GM23248 (cell line): ENCODE data around the gene TOP1. TPM values are rescaled to one million over a fixed set of nuclear protein-coding genes. Genes with fewer than 3 reads are reported as not detected.

Experiments used
- DNase-seq: peaks from one replicate; pipeline ENCODE4 v3.0.0-alpha.2; 2015
- H2AFZ ChIP-seq: fragments of 200-600 bp; sonication (generic); 2 replicates; pipeline ENCODE4 v1.6.1; 2016; ENCODE audit warnings: antibody characterized with exemption
- H3F3A ChIP-seq: fragments of 200-600 bp; sonication (generic); 2 replicates; pipeline ENCODE4 v1.6.1; 2016; ENCODE audit warnings: mild to moderate bottlenecking, antibody characterized with exemption, mixed run types; ENCODE audit not compliant: insufficient read depth
- H3K27ac ChIP-seq: fragments of 200-600 bp; sonication (generic); 2 replicates; pipeline ENCODE4 v1.5.1; 2016; ENCODE audit warnings: mild to moderate bottlenecking
- H3K27me3 ChIP-seq: fragments of 200-600 bp; sonication (generic); replicated peaks from 2 replicates; pipeline ENCODE4 v1.6.1; 2016; ENCODE audit warnings: mild to moderate bottlenecking; ENCODE audit not compliant: insufficient read depth
- H3K36me3 ChIP-seq: fragments of 200-600 bp; sonication (generic); 2 replicates; pipeline ENCODE4 v1.6.1; 2016; ENCODE audit warnings: low read depth, mild to moderate bottlenecking
- H3K4me1 ChIP-seq: fragments of 200-600 bp; sonication (generic); 2 replicates; pipeline ENCODE4 v1.6.1; 2016; ENCODE audit warnings: mild to moderate bottlenecking; ENCODE audit not compliant: insufficient read depth
- H3K4me2 ChIP-seq: fragments of 200-600 bp; sonication (generic); one replicate; pipeline ENCODE4 v1.6.1; 2016; ENCODE audit warnings: mild to moderate bottlenecking; ENCODE audit not compliant: unreplicated experiment
- H3K4me3 ChIP-seq: fragments of 200-600 bp; sonication (generic); 2 replicates; pipeline ENCODE4 v1.5.1; 2016; ENCODE audit warnings: mild to moderate bottlenecking
- H3K79me2 ChIP-seq: fragments of 200-600 bp; sonication (generic); 2 replicates; pipeline ENCODE4 v1.6.1; 2016; ENCODE audit warnings: mild to moderate bottlenecking; ENCODE audit not compliant: insufficient read depth
- H3K9ac ChIP-seq: fragments of 200-600 bp; sonication (generic); 2 replicates; pipeline ENCODE4 v1.6.1; 2016; ENCODE audit warnings: mild to moderate bottlenecking
- H3K9me2 ChIP-seq: fragments of 200-600 bp; sonication (generic); 2 replicates; pipeline ENCODE4 v1.6.1; 2016; ENCODE audit warnings: mixed run types, mild to moderate bottlenecking, moderate library complexity; ENCODE audit not compliant: insufficient read depth
- H3K9me3 ChIP-seq: fragments of 200-600 bp; sonication (generic); one replicate; pipeline ENCODE4 v1.6.1; 2017; ENCODE audit warnings: low read depth
- H4K20me1 ChIP-seq: fragments of 200-600 bp; sonication (generic); 2 replicates; pipeline ENCODE4 v1.6.0; 2016; ENCODE audit not compliant: insufficient read depth
- EZH2 ChIP-seq: fragments of 200-600 bp; sonication (generic); IDR thresholded peaks from 2 replicates; pipeline ENCODE4 v1.6.1; 2018; ENCODE audit warnings: antibody characterized with exemption, mild to moderate bottlenecking; ENCODE audit not compliant: insufficient read depth, poor library complexity, severe bottlenecking
- EZH2phosphoT487 ChIP-seq: fragments of 200-600 bp; sonication (generic); IDR thresholded peaks from 2 replicates; pipeline ENCODE4 v1.6.1; 2018; ENCODE audit warnings: antibody characterized with exemption, moderate library complexity, mild to moderate bottlenecking, low read depth; ENCODE audit not compliant: insufficient read depth
- WGBS, 2 experiments: methylation state at CpG; one replicate each; pipeline ENCODE4 v1.1.6; 2015 to 2017; ENCODE audit warnings: low lambda C conversion rate in 2 of 2, low coverage in 1 of 2; ENCODE audit errors: missing lambda C conversion rate in 2 of 2; 5-methylcytosine and 5-hydroxymethylcytosine counted together
- in situ Hi-C: fragments of 300-500 bp; cut with MboI; formaldehyde crosslinking; loops from 2 replicates; pipeline ENCODE4 v1.15.0; 2020
- polyA plus RNA-seq: library from polyadenylated mRNA; unstranded; fragments of >200 nt; fragmentation: Nextera tagmentation; extraction: Ambion mirVana; gene quantifications from 2 replicates; pipeline ENCODE4 v1.2.1, GENCODE V29; 2016
- total RNA-seq: library from RNA; depleted of rRNA; stranded (reverse); fragments of >200 nt; shearing (Covaris generic); gene quantifications from 2 replicates; pipeline ENCODE4 v1.2.3, GENCODE V29; 2014

Gene TOP1
- total and polyA plus RNA-seq, 2 experiments from 2014 or later: 9.0 to 17.9 TPM

DNA sequence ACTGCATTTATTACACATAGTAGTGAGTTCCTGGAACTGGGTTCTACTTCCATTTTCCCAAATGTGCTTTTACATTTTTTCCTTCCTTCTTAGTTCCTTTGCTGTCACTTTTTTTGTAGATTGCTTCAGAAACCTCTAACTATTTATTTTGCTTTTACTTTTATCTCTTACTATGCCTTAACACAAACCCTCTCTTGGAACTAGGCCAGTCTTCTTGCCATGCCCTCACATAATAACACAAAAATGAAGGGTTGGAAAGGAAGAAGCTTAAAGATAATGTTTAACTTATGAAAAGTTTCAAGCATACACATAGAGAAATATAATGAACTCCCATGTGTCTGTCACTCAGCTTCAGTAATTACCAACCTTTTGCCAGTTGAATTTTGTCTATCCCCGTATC is 27.1 kb downstream of the TOP1 start:
- in situ Hi-C loops: no loop called here
- Histone ChIP-seq H3K36me3 (no peaks in the 10 kb centered on the region), H3K4me1 (peaks cover 45% of the 10 kb centered on the region), H3K4me2 (no peak overlapping the region), H3K27ac (no peak overlapping the region), H4K20me1 (peaks cover 36% of the 10 kb centered on the region; the same call in 1 of the 2 replicates), H3F3A (peaks cover 47% of the 10 kb centered on the region), H3K4me3 (no peak overlapping the region), H3K9me3 (no peaks in the 10 kb centered on the region), H3K9ac (no peak overlapping the region), H3K79me2 (peaks cover 93% of the 10 kb centered on the region), H3K27me3 (no peaks in the 10 kb centered on the region), H2AFZ (no peak overlapping the region), H3K9me2 (no peaks in the 10 kb centered on the region)
- DNase-seq: no peak
- TF ChIP-seq EZH2phosphoT487 (no peak), EZH2 (no peak)
- 97 to 100% methylated on average over 1 of the region's 1 CpG for WGBS, 2 experiments

GRCh38 chr20:41057999-41058673 is 29.5 kb downstream of the TOP1 start:
- Histone ChIP-seq H3K4me1 (peaks cover 25% of the 10 kb centered on the region), H3K9me2 (no peaks in the 10 kb centered on the region), H3K9me3 (no peaks in the 10 kb centered on the region), H3K9ac (peak overlapping the region; percentile 48), H3K79me2 (peaks cover 94% of the 10 kb centered on the region), H4K20me1 (peaks cover 20% of the 10 kb centered on the region; the same call in 1 of the 2 replicates), H3K4me2 (peak overlapping the region; percentile 7), H3F3A (peaks cover 35% of the 10 kb centered on the region), H3K27me3 (no peaks in the 10 kb centered on the region), H3K27ac (peak overlapping the region; percentile 68), H3K4me3 (no peak overlapping the region), H2AFZ (no peak overlapping the region), H3K36me3 (peaks cover 5% of the 10 kb centered on the region; the same call in 1 of the 2 replicates)
- DNase-seq: peak; percentile 93
- WGBS, 2 experiments: 18 to 19% methylated on average over 3 of the region's 3 CpGs
- in situ Hi-C loops: no loop called here
- TF ChIP-seq EZH2phosphoT487 (peak; percentile 97), EZH2 (no peak)

DNA sequence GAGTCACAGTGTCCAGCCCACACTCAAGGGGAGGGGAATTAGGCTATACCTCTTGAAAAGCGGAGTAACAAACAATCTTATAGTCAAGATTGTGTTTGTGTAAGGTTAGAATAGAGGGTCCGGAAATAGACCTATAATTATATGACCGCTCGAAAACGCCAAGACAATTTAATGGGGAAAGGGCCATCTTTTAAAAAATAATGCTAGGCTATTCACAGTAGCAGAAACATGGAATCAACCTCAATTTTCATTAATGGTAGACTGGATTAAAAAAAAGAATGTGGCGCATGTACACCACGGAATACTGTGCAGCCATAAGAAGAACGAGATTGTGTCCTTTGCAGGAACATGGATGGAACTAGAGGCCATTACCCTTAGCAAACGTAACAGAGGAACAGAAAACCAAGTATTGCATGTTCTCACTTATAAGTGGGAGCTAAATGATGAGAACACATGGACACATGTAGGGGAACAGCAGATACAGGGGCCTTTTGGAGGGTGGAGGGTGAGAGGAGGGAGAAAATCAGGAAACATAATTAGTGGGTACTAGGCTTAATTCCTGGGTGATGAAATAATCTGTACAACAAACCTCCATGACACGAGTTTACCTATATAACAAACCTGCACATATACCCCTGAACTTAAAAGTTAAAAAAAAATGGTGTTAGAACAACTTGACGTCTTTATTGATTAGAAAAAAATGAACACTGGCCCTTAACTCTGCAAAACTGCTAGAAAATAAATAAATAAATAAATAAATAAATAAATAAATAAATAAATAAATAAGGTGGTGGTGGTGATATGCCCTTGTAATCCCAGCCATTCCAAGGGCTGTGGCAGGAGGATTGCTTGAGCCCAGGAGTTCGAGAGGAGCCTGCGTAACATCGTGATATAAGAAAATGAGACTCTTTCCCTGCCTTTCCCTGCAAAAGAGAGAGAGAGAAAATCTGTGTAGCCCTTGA is 30.3 kb downstream of the TOP1 start:
- Histone ChIP-seq H3K27me3 (no peaks in the 10 kb centered on the region), H3F3A (peaks cover 28% of the 10 kb centered on the region), H3K4me2 (peak overlapping the region; percentile 7), H3K9ac (no peak overlapping the region), H3K9me3 (no peaks in the 10 kb centered on the region), H2AFZ (no peak overlapping the region), H3K4me3 (no peak overlapping the region), H3K4me1 (peaks cover 18% of the 10 kb centered on the region), H3K79me2 (peaks cover 94% of the 10 kb centered on the region), H3K9me2 (no peaks in the 10 kb centered on the region), H3K27ac (peak overlapping the region; percentile 68), H3K36me3 (peaks cover 9% of the 10 kb centered on the region; the same call in 1 of the 2 replicates), H4K20me1 (peaks cover 20% of the 10 kb centered on the region; the same call in 1 of the 2 replicates)
- TF ChIP-seq EZH2phosphoT487 (no peak), EZH2 (no peak)
- in situ Hi-C loops: no loop called here
- DNase-seq: no peak
- 87 to 88% methylated on average over 14 of the region's 14 CpGs for WGBS, 2 experiments

DNA sequence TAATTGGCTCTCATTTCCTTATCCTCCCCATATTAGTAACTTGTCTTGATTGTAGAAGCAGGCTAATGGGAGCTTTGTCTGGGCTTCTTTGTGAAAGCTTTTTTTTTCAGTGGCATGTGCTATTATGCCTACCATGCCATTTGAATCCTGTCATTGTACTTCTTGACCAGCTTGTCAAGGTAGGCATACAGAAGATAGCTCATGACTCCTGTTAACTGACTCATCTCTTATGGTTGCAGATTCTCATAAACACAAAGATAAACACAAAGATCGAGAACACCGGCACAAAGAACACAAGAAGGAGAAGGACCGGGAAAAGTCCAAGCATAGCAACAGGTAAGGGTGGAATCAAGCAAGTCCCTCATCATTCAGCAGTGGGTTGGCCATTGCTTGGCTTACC is 32.5 kb downstream of the TOP1 start:
- H3F3A ChIP-seq: peaks cover 19% of the 10 kb centered on the region
- H3K4me1 ChIP-seq: peaks cover 18% of the 10 kb centered on the region
- no peak for DNase-seq
- WGBS, 2 experiments: 96 to 99% methylated on average over 3 of the region's 3 CpGs
- H3K4me2 ChIP-seq: no peak overlapping the region
- H2AFZ ChIP-seq: no peak overlapping the region
- no peak overlapping the region for H3K27ac ChIP-seq
- in situ Hi-C loops: no loop called here
- H3K36me3 ChIP-seq: peaks cover 17% of the 10 kb centered on the region; the same call in 1 of the 2 replicates
- H4K20me1 ChIP-seq: peaks cover 20% of the 10 kb centered on the region; the same call in 1 of the 2 replicates
- no peaks in the 10 kb centered on the region for H3K27me3 ChIP-seq
- peaks cover 94% of the 10 kb centered on the region for H3K79me2 ChIP-seq
- no peak overlapping the region for H3K9ac ChIP-seq
- H3K4me3 ChIP-seq: no peak overlapping the region
- no peak for TF ChIP-seq EZH2phosphoT487
- TF ChIP-seq EZH2: no peak
- H3K9me2 ChIP-seq: no peaks in the 10 kb centered on the region
- H3K9me3 ChIP-seq: no peaks in the 10 kb centered on the region
